GM18873 (cell line): Measurements from ENCODE around the gene TMCC1.
A peak's percentile ranks its signal among the peaks of the same experiment; 100 is the strongest.

Source experiments
- ATAC-seq: cut with Tn5 transposase; IDR thresholded peaks from one replicate; pipeline ENCODE4 v1.9.1; 2021; ENCODE audit warnings: mild to moderate bottlenecking, moderate library complexity, moderate number of reproducible peaks; ENCODE audit not compliant: unreplicated experiment, low FRiP score

Gene TMCC1

GRCh38 chr3:129628169-129628522, 265.4 kb downstream of the TMCC1 start:
- no peak for ATAC-seq

GRCh38 chr3:129627350-129628168, 266.0 kb downstream of the TMCC1 start:
- ATAC-seq = peak; percentile 12

GRCh38 chr3:129626744-129627349, 266.7 kb downstream of the TMCC1 start:
- ATAC-seq = peak; percentile 70

GRCh38 chr3:129625072-129625874, 268.2 kb downstream of the TMCC1 start:
- no peak for ATAC-seq

GRCh38 chr3:129624347-129625071, 269.0 kb downstream of the TMCC1 start:
- no peak for ATAC-seq

GRCh38 chr3:129623447-129624118, 269.9 kb downstream of the TMCC1 start:
- no peak for ATAC-seq

- no peak for ATAC-seq
Measured at GRCh38 chr3:129622933-129623332, 270.6 kb downstream of the TMCC1 start.

- ATAC-seq = no peak
Measured at GRCh38 chr3:129622226-129622874, 271.2 kb downstream of the TMCC1 start.

- ATAC-seq = no peak
Measured at GRCh38 chr3:129621626-129622225, 271.8 kb downstream of the TMCC1 start.

GRCh38 chr3:129620828-129621559, 272.5 kb downstream of the TMCC1 start:
- no peak for ATAC-seq

GRCh38 chr3:129619726-129620162, 273.8 kb downstream of the TMCC1 start:
- ATAC-seq = no peak

GRCh38 chr3:129618901-129619671, 274.4 kb downstream of the TMCC1 start:
- ATAC-seq = no peak

GRCh38 chr3:129618186-129618820, 275.2 kb downstream of the TMCC1 start:
- no peak for ATAC-seq

- ATAC-seq = no peak
Measured at GRCh38 chr3:129617381-129618185, 275.9 kb downstream of the TMCC1 start.

- no peak for ATAC-seq
Measured at GRCh38 chr3:129616713-129617112, 276.8 kb downstream of the TMCC1 start.

GRCh38 chr3:129616291-129616690, 277.2 kb downstream of the TMCC1 start:
- ATAC-seq = no peak
